Liver (tissue), 9 donors: ENCODE data around the gene RTBDN. TPM values are rescaled to one million over a fixed set of nuclear protein-coding genes. Genes with fewer than 3 reads are reported as not detected.

ENCODE experiments used
- DNase-seq: peaks from one replicate; pipeline ENCODE4 v3.0.0-alpha.2; 2017; ENCODE audit warnings: low spot score
- H3K27ac ChIP-seq, 2 donors: one replicate each; pipeline ENCODE4 v1.7.0; 2013; ENCODE audit warnings: inconsistent platforms in 2 of 2, low read length in 2 of 2, control low read depth in 1 of 2, low read depth in 1 of 2, mild to moderate bottlenecking in 1 of 2
- H3K27me3 ChIP-seq, 4 donors: one replicate each; pipeline versions ENCODE4 v1.6.1 to v1.7.0; 2013; ENCODE audit warnings: low read length in 3 of 4, inconsistent platforms in 1 of 4, mild to moderate bottlenecking in 1 of 4, moderate library complexity in 1 of 4; ENCODE audit not compliant: control insufficient read depth in 4 of 4, insufficient read depth in 4 of 4
- H3K36me3 ChIP-seq, 4 donors: one replicate each; pipeline versions ENCODE4 v1.6.1 to v1.7.0; 2013; ENCODE audit warnings: low read length in 3 of 4, mild to moderate bottlenecking in 3 of 4, low read depth in 1 of 4, moderate library complexity in 1 of 4; ENCODE audit not compliant: control insufficient read depth in 4 of 4, insufficient read depth in 3 of 4
- H3K4me1 ChIP-seq, 4 donors: one replicate each; pipeline versions ENCODE4 v1.6.1 to v1.7.0; 2013; ENCODE audit warnings: low read length in 3 of 4, mild to moderate bottlenecking in 3 of 4, moderate library complexity in 1 of 4; ENCODE audit not compliant: control insufficient read depth in 4 of 4, insufficient read depth in 4 of 4
- H3K4me3 ChIP-seq, 3 donors: one replicate each; pipeline versions ENCODE4 v1.6.1 to v1.7.0; 2013; ENCODE audit warnings: low read length in 3 of 3, control low read depth in 1 of 3, low read depth in 1 of 3, mild to moderate bottlenecking in 1 of 3
- H3K9ac ChIP-seq, 2 donors: one replicate each; pipeline ENCODE4 v1.7.0; 2013; ENCODE audit warnings: low read length in 2 of 2, mild to moderate bottlenecking in 2 of 2, moderate library complexity in 2 of 2, control low read depth in 1 of 2, low read depth in 1 of 2
- H3K9me3 ChIP-seq, 4 donors: one replicate each; pipeline versions ENCODE4 v1.6.1 to v1.7.0; 2013; ENCODE audit warnings: low read length in 3 of 4; ENCODE audit not compliant: control insufficient read depth in 4 of 4
- ATF3 ChIP-seq: IDR thresholded peaks from 2 replicates; pipeline ENCODE4 v1.6.1; 2016; ENCODE audit warnings: antibody characterized with exemption
- CTCF ChIP-seq: fragments of 150-350 bp; IDR thresholded peaks from 2 replicates; pipeline ENCODE4 v1.5.1; 2017; ENCODE audit warnings: improper control_type of control experiment, low read depth, low read length; ENCODE audit not compliant: missing input control
- EGR1 ChIP-seq, 2 donors: IDR thresholded peaks; 2 replicates each; pipeline ENCODE4 v1.6.1; 2016 to 2018; ENCODE audit warnings: antibody characterized with exemption in 2 of 2, low read depth in 2 of 2
- FOXA1 ChIP-seq: IDR thresholded peaks from 2 replicates; pipeline ENCODE4 v1.6.1; 2016; ENCODE audit warnings: antibody characterized with exemption
- FOXA2 ChIP-seq: IDR thresholded peaks from 2 replicates; pipeline ENCODE4 v1.6.1; 2016; ENCODE audit warnings: antibody characterized with exemption
- GABPA ChIP-seq, 2 donors: IDR thresholded peaks in 1 of 2; conservative IDR thresholded peaks in 1 of 2; 2 replicates each; pipeline ENCODE4 v1.6.1; 2016; ENCODE audit warnings: antibody characterized with exemption in 2 of 2, mild to moderate bottlenecking in 1 of 2, moderate library complexity in 1 of 2
- HNF4A ChIP-seq, 2 donors: conservative IDR thresholded peaks; 2 replicates each; pipeline ENCODE4 v1.6.1; 2016; ENCODE audit warnings: antibody characterized with exemption in 2 of 2, mild to moderate bottlenecking in 2 of 2
- HNF4G ChIP-seq: IDR thresholded peaks from 2 replicates; pipeline ENCODE4 v1.6.1; 2016; ENCODE audit warnings: antibody characterized with exemption
- JUND ChIP-seq, 2 donors: IDR thresholded peaks; 2 replicates each; pipeline ENCODE4 v1.6.1; 2016; ENCODE audit warnings: antibody characterized with exemption in 2 of 2
- MAX ChIP-seq: IDR thresholded peaks from 2 replicates; pipeline ENCODE4 v1.6.1; 2016; ENCODE audit warnings: antibody characterized with exemption
- REST ChIP-seq: IDR thresholded peaks from 2 replicates; pipeline ENCODE4 v1.6.1; 2016; ENCODE audit warnings: antibody characterized with exemption, mild to moderate bottlenecking
- RXRA ChIP-seq, 2 donors: IDR thresholded peaks; 2 replicates each; pipeline ENCODE4 v1.6.1; 2017 to 2018; ENCODE audit warnings: antibody characterized with exemption in 2 of 2, mild to moderate bottlenecking in 1 of 2
- SP1 ChIP-seq: IDR thresholded peaks from 2 replicates; pipeline ENCODE4 v1.6.1; 2018; ENCODE audit warnings: antibody characterized with exemption, mild to moderate bottlenecking
- YY1 ChIP-seq: IDR thresholded peaks from 2 replicates; pipeline ENCODE4 v1.6.1; 2016; ENCODE audit warnings: antibody characterized with exemption, mild to moderate bottlenecking
- ZBTB33 ChIP-seq: IDR thresholded peaks from 2 replicates; pipeline ENCODE4 v1.6.1; 2016; ENCODE audit warnings: antibody characterized with exemption
- WGBS: extraction: QIAGEN DNeasy Blood & Tissue Kit; methylation state at CpG from one replicate; pipeline ENCODE4 v1.1.7; 2013; 5-methylcytosine and 5-hydroxymethylcytosine counted together
- polyA plus RNA-seq, 2 donors: library from polyadenylated mRNA; stranded (reverse) in 1 of 2; unstranded in 1 of 2; fragments of 200-250 nt in 1 of 2; fragments of >200 nt in 1 of 2; fragmentation: Nextera tagmentation in 1 of 2; extraction: Ambion mirVana in 1 of 2; gene quantifications; one replicate each; pipeline versions ENCODE4 v1.2.1 to v1.2.3, GENCODE V29; 2013 to 2015
- total RNA-seq, 2 donors: library from RNA; depleted of rRNA; stranded (reverse); fragments of >200 nt; gene quantifications; one replicate each; pipeline ENCODE4 v1.2.3, GENCODE V29; 2014
- donor health status: healthy.
- donor health status: healthy.
- donor health status: healthy.
- donor health status: healthy.
- donor health status: healthy.

Gene RTBDN
- total and polyA plus RNA-seq, 4 donors: not detected

- peaks cover 0 to 6% (median 1%) of the 10 kb centered on the region in 4 donors for H3K36me3 ChIP-seq
- H3K4me3 ChIP-seq: peak within 1 kb of the TSS; percentile 55 to 78 (median 59)
- peak; percentile 90 for DNase-seq
- no peaks in the 10 kb centered on the region for H3K9me3 ChIP-seq
- peak within 1 kb of the TSS; percentile 57 to 62 for H3K27ac ChIP-seq
- peak in 1 of 2 donors; percentile 80 for TF ChIP-seq EGR1 (IDR thresholded peaks at IDR 0.05; ENCODE audit: low read depth in 2 of 2)
- peak; percentile 51 to 56 for TF ChIP-seq HNF4A (conservative IDR thresholded peaks at IDR 0.05)
- no peak for TF ChIP-seq YY1
- TF ChIP-seq REST: peak; percentile 12
- peak; percentile 32 to 65 for TF ChIP-seq RXRA (IDR thresholded peaks at IDR 0.05)
- peak; percentile 8 for TF ChIP-seq SP1
- WGBS: under 1% methylated on average over 78 of the region's 78 CpGs
- H3K9ac ChIP-seq: peak within 1 kb of the TSS; percentile 34 to 73
- peaks cover 0 to 26% (median 18%) of the 10 kb centered on the region in 4 donors for H3K4me1 ChIP-seq
- no peaks in the 10 kb centered on the region for H3K27me3 ChIP-seq
Observed at GRCh38 chr19:12801466-12802266, 32.7 kb downstream of the RTBDN start, which contains the start of the genes PRDX2 and THSD8. Gene PRDX2 (minus strand): TSS chr19:12801800. CDS start chr19:12801261, 539 bp downstream. Gene THSD8 (plus strand): TSS chr19:12802069. CDS start chr19:12802072, 3 bp downstream.

GRCh38 chr19:12800923-12801465 lies 33.4 kb downstream of the RTBDN start:
- Histone ChIP-seq H3K36me3 (peaks cover 0 to 6% (median 1%) of the 10 kb centered on the region in 4 donors), H3K4me3 (peak overlapping the region; percentile 55 to 78 (median 59)), H3K9me3 (no peaks in the 10 kb centered on the region), H3K27ac (peak overlapping the region; percentile 57 to 62), H3K9ac (peak overlapping the region; percentile 34 to 73), H3K27me3 (no peaks in the 10 kb centered on the region), H3K4me1 (peaks cover 0 to 30% (median 20%) of the 10 kb centered on the region in 4 donors)
- WGBS: 8% methylated on average over 38 of the region's 38 CpGs
- no peak for TF ChIP-seq CTCF
- TF ChIP-seq HNF4G: no peak
- TF ChIP-seq JUND (IDR thresholded peaks at IDR 0.05): no peak
- TF ChIP-seq FOXA2: no peak
- TF ChIP-seq EGR1 (IDR thresholded peaks at IDR 0.05; ENCODE audit: low read depth in 2 of 2): no peak
- TF ChIP-seq HNF4A (conservative IDR thresholded peaks at IDR 0.05): no peak
- peak; percentile 55 for DNase-seq

- DNase-seq: no peak
- Histone ChIP-seq H3K27me3 (no peaks in the 10 kb centered on the region), H3K4me3 (peak overlapping the region in 2 of 3 donors; percentile 59 to 78), H3K9ac (no peak overlapping the region), H3K36me3 (peaks cover 0 to 6% (median 1%) of the 10 kb centered on the region in 4 donors), H3K27ac (no peak overlapping the region), H3K4me1 (peaks cover 0 to 33% (median 21%) of the 10 kb centered on the region in 4 donors), H3K9me3 (no peaks in the 10 kb centered on the region)
- TF ChIP-seq HNF4A (conservative IDR thresholded peaks at IDR 0.05) (no peak), GABPA (IDR thresholded peaks at IDR 0.05 in 1 of 2, conservative IDR thresholded peaks at IDR 0.05 in 1 of 2) (no peak), ATF3 (no peak), FOXA2 (no peak), MAX (no peak), FOXA1 (no peak), SP1 (no peak), ZBTB33 (no peak)
- 92% methylated on average over 1 of the region's 1 CpG for WGBS
Observed at GRCh38 chr19:12800466-12800770, 34.0 kb downstream of the RTBDN start.
